AG09319 (cell line): Measurements from ENCODE around the gene DNLZ.

Source experiments
- DNase-seq: peaks from one replicate; pipeline ENCODE4 v3.0.0-alpha.2; 2010; ENCODE audit warnings: low read depth; ENCODE audit errors: extremely low read depth
- TF ChIP-seq, protein P1 (sequence below): IDR thresholded peaks from 2 replicates; pipeline ENCODE4 v1.5.1; 2011; ENCODE audit warnings: low read depth, mild to moderate bottlenecking, inconsistent platforms, low read length, moderate library complexity

Gene DNLZ

DNA sequence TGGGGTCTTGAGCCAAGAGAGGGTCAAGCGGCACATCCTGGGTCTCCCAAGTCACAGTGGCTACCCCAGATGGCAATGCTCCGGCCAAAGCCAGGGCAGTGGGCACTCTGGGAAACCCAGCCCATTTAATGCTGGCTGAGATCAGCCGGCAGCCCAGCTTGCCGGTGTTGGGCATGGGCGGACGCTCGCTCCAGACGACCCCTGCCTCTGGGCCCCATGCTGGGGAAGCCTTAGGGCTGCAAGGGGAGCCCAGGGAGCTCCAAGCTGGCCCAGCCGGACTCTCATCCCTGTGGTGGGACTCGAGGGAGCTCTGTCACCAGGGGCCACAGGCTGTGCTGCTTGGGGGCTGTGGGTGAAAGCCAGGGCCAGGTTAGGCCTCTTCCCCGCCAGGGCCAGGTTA is 15.9 kb upstream of the DNLZ start:
- DNase-seq, result no peak
- TF ChIP-seq, protein P1, sequence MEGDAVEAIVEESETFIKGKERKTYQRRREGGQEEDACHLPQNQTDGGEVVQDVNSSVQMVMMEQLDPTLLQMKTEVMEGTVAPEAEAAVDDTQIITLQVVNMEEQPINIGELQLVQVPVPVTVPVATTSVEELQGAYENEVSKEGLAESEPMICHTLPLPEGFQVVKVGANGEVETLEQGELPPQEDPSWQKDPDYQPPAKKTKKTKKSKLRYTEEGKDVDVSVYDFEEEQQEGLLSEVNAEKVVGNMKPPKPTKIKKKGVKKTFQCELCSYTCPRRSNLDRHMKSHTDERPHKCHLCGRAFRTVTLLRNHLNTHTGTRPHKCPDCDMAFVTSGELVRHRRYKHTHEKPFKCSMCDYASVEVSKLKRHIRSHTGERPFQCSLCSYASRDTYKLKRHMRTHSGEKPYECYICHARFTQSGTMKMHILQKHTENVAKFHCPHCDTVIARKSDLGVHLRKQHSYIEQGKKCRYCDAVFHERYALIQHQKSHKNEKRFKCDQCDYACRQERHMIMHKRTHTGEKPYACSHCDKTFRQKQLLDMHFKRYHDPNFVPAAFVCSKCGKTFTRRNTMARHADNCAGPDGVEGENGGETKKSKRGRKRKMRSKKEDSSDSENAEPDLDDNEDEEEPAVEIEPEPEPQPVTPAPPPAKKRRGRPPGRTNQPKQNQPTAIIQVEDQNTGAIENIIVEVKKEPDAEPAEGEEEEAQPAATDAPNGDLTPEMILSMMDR, result no peak

DNA sequence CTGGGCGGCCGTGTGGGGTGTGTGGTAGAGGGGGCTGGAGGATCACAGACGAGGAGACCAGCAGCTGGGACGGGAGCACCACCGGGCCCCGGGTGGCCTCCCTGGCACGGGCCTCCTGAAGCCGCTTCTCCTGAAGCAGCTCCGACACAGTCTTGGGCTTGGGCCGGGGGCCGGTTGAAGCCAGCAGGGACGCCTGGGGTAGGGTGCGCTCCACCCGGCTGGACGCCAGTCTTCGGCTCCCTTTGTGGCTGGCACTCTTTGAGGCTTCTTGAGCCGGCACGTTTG is 15.4 kb upstream of the DNLZ start:
- DNase-seq, result no peak

DNA sequence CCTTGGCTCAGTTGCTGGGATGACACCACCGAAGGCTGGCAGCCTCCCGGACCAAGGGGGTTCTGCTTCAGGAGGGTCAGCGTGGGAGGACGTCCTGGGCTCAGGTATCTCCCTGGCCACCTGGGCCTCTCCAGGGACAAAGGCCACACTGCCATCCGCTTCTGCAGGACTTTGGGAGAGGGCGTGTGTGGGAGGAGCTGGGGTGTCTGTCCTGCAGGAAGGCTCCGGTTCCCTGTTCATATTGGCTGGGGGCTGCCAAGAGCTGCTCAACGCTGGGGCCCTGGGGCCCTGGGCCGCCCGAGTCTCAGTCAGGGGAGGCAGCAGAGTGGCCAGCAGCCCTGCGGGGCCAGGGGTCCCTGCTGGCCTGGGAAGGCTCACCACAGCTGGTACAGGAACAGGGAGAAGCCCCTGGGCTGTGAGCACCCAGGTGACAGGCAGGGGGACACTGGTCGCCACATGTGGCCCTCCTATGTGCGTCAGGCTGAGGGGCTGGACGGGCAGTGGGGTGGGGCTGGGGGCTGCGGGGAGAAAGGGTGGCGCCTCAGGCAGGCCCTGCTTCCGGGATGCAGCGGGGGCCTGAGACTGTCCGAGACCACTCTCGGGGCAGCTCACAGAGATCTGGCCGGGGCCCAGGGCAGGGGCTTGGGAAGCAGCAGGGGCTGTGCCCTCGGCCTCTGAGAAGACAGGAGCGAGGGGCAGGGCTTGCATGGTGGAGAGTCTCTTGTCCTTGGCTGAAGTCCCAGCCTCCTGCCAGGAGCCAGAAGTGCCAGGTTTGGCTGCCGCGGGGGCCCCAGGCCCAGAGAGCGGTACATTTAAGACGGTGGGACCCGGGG is 14.8 kb upstream of the DNLZ start:
- TF ChIP-seq, protein P1, result no peak
- no peak for DNase-seq

More for the DNA sequence above, 15.4 kb upstream of the DNLZ start:
- TF ChIP-seq, protein P1, result no peak

DNA sequence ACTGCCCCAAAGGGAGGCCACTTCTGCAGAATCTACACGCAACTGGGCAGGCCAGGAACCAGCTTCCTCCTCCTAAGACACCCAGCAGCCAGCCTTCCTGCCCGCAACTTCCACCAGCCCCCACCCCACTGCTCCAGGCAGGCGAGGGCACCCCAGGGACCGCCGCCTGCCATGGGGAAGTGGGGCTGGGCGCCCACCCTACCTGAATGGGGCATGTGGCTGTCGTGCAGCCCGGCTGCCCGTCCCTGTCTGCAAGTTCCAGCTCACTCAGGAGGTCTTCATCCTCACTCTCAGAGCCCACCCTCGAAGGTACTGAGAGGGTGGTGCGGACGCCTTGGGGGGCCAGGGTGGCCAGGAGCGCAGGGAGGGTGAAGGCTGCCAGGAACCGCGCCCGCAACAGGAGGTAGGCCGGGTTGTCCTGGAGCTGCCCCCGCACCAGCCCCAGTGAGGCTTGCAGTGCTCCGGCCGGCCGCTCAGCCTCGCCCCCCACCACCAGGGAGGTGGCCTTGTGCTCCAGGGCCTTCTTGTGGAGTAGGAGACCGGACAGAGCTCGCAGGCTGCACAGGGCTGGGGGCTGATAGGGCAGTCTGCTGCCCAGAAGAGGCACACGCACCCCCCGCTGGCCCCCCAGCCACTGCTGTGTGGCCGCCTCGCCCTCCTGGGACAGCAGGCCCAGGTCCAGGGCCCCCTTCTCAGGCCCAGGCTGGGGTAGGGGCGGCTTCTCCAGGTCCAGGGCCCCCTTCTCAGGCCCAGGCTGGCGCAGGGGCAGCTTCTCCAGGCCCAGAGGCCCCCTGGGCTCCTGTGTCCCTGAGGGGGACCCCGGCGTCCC is 14.0 kb upstream of the DNLZ start:
- DNase-seq, result no peak
- TF ChIP-seq, protein P1, result no peak

DNA sequence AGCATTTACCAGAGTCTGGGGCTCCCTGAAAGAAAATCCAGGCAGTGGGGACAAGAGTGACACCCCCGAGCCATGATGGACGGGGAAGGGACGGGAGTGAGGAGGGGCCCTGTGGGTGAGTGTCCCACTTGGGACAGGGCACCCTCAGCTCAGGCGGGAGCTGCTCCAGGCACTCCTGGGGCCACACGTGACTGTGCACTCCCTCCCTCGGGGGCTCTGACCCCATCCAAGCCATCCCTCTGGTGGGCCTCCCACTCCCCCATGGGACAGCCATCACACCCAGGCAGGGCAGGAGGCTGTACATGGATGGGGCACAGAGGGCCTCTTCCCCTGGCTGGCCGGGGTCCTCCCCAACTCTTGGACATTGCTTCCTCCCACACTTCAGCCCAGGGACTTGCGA is 12.9 kb upstream of the DNLZ start:
- no peak for DNase-seq
- TF ChIP-seq, protein P1, result no peak

DNA sequence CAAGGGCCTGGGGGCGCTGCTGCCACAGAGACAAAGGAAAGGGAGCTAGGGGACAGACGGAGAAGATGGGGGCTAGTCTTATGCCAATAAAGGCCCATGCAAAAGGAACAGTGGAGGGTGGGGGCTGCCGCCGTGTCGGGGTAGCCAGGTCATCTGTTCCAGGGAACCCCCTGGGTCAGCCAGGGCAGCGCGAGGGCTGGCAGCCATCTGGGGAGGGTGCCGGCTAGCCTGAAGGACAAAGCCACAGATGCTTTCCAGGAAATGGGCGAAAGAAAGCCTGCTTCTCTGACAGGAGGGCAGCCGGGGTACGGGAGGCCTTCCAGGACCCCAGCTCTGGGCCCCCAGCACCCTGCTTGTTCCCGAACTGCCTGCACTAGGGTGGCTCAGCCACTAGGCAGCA is 11.6 kb upstream of the DNLZ start:
- TF ChIP-seq, protein P1, result no peak
- no peak for DNase-seq

DNA sequence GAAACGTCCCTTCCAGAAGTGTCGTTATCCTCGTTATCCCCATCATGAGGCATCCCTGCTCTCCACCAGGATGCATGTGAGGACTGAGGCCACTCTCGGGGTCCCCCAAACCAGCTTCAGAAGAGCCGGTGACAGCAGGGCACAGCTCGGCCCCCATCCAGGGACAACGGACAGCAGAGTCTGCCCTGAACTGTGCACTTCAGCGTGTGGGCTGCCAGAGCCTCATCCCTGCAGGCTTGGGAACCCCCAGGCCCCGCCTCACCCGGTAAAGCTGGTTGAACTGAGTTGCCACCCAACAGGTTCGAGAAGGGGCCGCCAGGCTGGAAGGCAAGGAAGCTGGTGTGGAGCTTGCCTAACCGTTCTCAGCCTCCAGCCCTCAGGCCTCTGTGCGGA is 10.6 kb upstream of the DNLZ start:
- no peak for DNase-seq
- TF ChIP-seq, protein P1, result no peak
